ENCODE results near the gene APC2.
A peak's percentile ranks its signal among the peaks of the same experiment; 100 is the strongest.
"Not testable (repeated sequence)": the region's sequence is repeated elsewhere in the genome, so short reads cannot be mapped to it uniquely, and the experiment has no call there.

Gene APC2

DNA sequence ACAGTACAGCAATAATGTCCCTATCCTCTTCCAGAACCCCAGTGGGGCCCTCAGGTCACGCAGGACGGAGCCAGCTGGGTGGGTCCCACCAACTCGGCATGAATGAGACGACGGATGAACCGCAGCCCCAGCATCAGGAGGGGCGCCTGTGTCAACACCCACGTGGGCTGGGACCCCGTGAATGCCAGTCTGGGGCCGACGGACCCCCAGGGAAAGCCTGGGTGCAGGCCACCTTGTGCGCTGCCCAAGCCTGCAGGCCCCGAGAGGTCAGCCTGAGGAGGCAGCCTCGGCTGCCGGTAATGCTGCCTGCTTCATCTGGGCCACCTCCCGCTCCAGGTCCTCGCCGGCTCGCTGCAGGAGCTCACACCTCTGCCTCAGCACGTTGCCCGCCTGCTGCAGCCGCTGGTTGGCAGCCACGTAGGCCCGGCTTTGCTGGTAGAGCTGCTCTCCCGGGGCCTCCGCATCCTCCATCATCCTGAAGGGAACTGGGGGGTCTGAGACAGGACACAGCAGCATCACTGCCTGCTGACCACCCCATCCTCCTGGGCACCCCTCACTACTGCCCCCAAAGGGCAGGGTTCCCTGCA lies 24.9 kb downstream of the APC2 start:
- no peak overlapping the region for H3K4me3 ChIP-seq (ENCODE audit: low read depth, low read length)
- no peak for TF ChIP-seq CTCF (IDR thresholded peaks at IDR 0.05; ENCODE audit: low read depth, low read length)

DNA sequence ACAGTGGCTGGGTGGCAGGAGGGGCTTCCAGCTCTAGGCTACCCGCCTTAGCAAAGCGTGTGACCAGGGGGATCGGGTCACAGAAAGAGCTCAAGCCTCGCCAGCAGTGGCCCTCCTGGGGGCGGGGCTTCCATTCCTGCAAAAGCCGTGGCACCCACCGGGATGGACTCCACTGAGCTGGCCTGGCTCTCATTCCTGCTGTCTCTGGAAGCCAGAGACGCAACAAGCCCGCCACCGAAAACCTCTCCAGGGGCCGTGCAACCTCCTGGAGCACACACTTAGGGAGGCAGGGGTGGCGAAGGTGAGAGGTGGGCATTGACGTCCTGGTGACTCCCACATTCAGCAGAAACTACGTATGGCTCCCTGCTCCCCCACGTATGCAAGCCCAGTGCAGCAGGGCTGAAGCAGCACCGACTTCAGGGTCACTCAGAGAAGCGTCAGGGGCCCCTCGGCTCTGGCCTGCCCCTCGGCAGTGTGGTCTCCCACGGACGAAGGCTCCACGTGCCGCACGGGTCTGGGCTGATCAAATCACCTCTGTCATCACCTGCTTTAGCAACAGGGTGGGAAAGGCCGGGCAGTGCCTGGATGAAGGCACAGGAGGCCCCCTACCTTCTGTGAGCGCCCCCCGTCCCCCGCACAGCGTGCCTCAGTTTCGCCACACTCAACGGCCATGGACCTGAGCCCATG lies 26.0 kb downstream of the APC2 start:
- TF ChIP-seq CTCF (IDR thresholded peaks at IDR 0.05; ENCODE audit: low read depth, low read length), result no peak
- H3K4me3 ChIP-seq (ENCODE audit: low read depth, low read length), result no peak overlapping the region

GRCh38 chr19:1477056-1477455 lies 27.1 kb downstream of the APC2 start:
- H3K4me3 ChIP-seq (ENCODE audit: low read depth, low read length), result not testable (repeated sequence)

DNA sequence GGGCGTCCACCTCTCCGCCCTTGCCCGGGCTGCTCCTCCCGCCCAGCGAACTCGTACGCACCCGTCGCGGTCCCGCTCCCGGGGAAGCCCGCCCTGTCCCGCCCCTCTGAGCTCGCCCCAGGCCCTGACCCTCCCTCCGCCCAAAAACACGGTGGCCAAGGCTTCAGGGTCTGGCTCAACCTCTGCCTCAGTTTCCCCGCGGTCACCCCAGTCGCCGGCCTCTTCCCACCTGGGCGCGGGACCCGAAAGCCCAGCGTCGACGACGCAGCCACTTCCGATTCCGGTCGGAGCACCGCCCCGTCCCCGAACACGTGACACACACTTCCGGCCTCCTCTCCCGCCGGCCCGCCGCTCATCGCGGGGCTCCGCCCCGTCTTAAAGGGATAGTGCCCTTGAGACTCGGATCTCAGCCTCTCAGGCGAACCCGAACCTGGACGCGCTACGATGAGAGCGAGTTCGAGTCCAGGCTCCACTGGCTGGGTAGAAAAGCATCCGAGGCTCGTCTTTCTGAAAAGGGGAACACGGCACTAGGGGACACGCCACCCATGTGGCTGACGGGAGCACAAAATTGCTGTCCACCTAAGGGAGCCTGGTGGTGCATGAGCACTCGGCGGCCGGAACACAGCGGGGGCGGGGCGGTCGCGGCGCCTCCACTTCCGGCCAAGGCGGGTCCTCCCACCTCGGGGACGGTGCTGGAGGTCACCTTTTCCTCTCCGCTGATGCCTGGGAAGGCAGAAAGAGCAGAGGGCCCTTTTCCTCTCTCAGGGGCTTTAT lies 29.2 kb downstream of the APC2 start, which contains the start of gene C19orf25:
TSS of gene C19orf25 (minus strand) at position 282 of the 774 bp plus-strand sequence. CDS start 312 bp downstream, outside the sequence.
- no peak for TF ChIP-seq CTCF (IDR thresholded peaks at IDR 0.05; ENCODE audit: low read depth, low read length)

GRCh38 chr19:1481224-1481892 lies 31.4 kb downstream of the APC2 start:
- TF ChIP-seq CTCF (IDR thresholded peaks at IDR 0.05; ENCODE audit: low read depth, low read length), result no peak
- no peak overlapping the region for H3K4me3 ChIP-seq (ENCODE audit: low read depth, low read length)

More for the DNA sequence above, 29.2 kb downstream of the APC2 start, which contains the start of gene C19orf25:
- peak within 1 kb of the TSS; percentile 86 for H3K4me3 ChIP-seq (ENCODE audit: low read depth, low read length)

DNA sequence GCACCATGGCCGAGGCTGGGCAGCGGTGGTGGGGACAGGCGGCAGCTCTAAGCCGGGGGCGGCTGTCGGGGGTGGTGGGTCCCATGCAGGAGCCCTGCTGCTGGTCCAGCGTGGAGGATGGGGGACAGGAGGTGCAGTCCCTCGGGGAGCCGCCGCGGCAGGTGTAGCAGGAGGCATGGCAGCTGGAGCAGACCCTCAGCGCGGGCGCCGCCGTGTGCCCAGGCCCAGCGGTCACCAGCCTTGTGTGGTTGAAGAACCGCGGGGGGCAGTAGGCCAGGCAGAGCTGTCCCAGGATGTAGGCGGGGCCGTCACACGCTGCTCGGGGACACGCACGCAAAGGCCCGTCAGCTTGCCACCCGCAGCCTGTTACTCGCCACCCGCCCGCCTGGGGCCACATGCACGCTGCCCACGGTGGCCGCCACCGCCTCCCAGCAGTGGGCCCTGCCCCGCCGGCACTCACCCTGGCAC lies 32.0 kb downstream of the APC2 start:
- no peak for TF ChIP-seq CTCF (IDR thresholded peaks at IDR 0.05; ENCODE audit: low read depth, low read length)

GRCh38 chr19:1482361-1483130 lies 32.6 kb downstream of the APC2 start:
- no peak for TF ChIP-seq CTCF (IDR thresholded peaks at IDR 0.05; ENCODE audit: low read depth, low read length)

More for the DNA sequence above, 32.0 kb downstream of the APC2 start:
- H3K4me3 ChIP-seq (ENCODE audit: low read depth, low read length), result no peak overlapping the region

More at GRCh38 chr19:1482361-1483130, 32.6 kb downstream of the APC2 start:
- H3K4me3 ChIP-seq (ENCODE audit: low read depth, low read length), result no peak overlapping the region
